H54 (cell line): Measurements from ENCODE around the gene CCDC175.

ENCODE experiments used
- DNase-seq: peaks from one replicate; pipeline ENCODE4 v3.0.0; 2011; ENCODE audit warnings: low spot score, mixed read lengths; ENCODE audit not compliant: insufficient read length
- FAIRE-seq: peaks from 3 replicates; lab custom pipeline; 2011; peaks lifted over from hg19 to GRCh38; lab: Jason Lieb, UNC
- POLR2A ChIP-seq: IDR thresholded peaks from 2 replicates; pipeline ENCODE4 v1.6.1; 2011; ENCODE audit warnings: low read depth, mild to moderate bottlenecking, low read length

Gene CCDC175

GRCh38 chr14:59570122-59570521 lies 6.5 kb downstream of the CCDC175 start:
- no peak for FAIRE-seq
- no peak for DNase-seq
- no peak for TF ChIP-seq POLR2A

GRCh38 chr14:59566725-59567124 lies 9.9 kb downstream of the CCDC175 start:
- FAIRE-seq (no peak), DNase-seq (no peak)
- no peak for TF ChIP-seq POLR2A

GRCh38 chr14:59566296-59566695 lies 10.3 kb downstream of the CCDC175 start:
- FAIRE-seq, result no peak

GRCh38 chr14:59565087-59565486 lies 11.5 kb downstream of the CCDC175 start:
- FAIRE-seq (no peak), DNase-seq (no peak)
- no peak for TF ChIP-seq POLR2A

More at GRCh38 chr14:59566296-59566695, 10.3 kb downstream of the CCDC175 start:
- TF ChIP-seq POLR2A, result no peak
- no peak for DNase-seq

GRCh38 chr14:59564366-59564765 lies 12.2 kb downstream of the CCDC175 start:
- FAIRE-seq (no peak), DNase-seq (no peak)
- no peak for TF ChIP-seq POLR2A

- DNase-seq (no peak), FAIRE-seq (no peak)
- no peak for TF ChIP-seq POLR2A
Observed at GRCh38 chr14:59547310-59547709, 29.3 kb downstream of the CCDC175 start.

- DNase-seq (no peak), FAIRE-seq (no peak)
- no peak for TF ChIP-seq POLR2A
Observed at GRCh38 chr14:59543873-59544272, 32.7 kb downstream of the CCDC175 start.

GRCh38 chr14:59541731-59542130 lies 34.9 kb downstream of the CCDC175 start:
- FAIRE-seq (no peak), DNase-seq (no peak)
- TF ChIP-seq POLR2A, result no peak

GRCh38 chr14:59540852-59541251 lies 35.8 kb downstream of the CCDC175 start:
- DNase-seq (no peak), FAIRE-seq (no peak)
- TF ChIP-seq POLR2A, result no peak

GRCh38 chr14:59538936-59539335 lies 37.7 kb downstream of the CCDC175 start:
- no peak for TF ChIP-seq POLR2A
- no peak for DNase-seq
- FAIRE-seq, result no peak

- TF ChIP-seq POLR2A, result no peak
- no peak for FAIRE-seq
Observed at GRCh38 chr14:59537476-59537875, 39.1 kb downstream of the CCDC175 start.

GRCh38 chr14:59534361-59534987 lies 42.1 kb downstream of the CCDC175 start:
- FAIRE-seq, result no peak
- TF ChIP-seq POLR2A, result no peak
- no peak for DNase-seq

More at GRCh38 chr14:59537476-59537875, 39.1 kb downstream of the CCDC175 start:
- no peak for DNase-seq

- TF ChIP-seq POLR2A, result no peak
- DNase-seq, result no peak
- FAIRE-seq, result no peak
Observed at GRCh38 chr14:59532419-59532818, 44.2 kb downstream of the CCDC175 start.

GRCh38 chr14:59530349-59530748 lies 46.3 kb downstream of the CCDC175 start:
- DNase-seq (no peak), FAIRE-seq (no peak)
- no peak for TF ChIP-seq POLR2A

GRCh38 chr14:59529189-59529588 lies 47.4 kb downstream of the CCDC175 start:
- no peak for TF ChIP-seq POLR2A
- DNase-seq (no peak), FAIRE-seq (no peak)

- no peak for TF ChIP-seq POLR2A
- FAIRE-seq (no peak), DNase-seq (no peak)
Observed at GRCh38 chr14:59520224-59520623, 56.4 kb downstream of the CCDC175 start.
